Measurements from ENCODE around the gene COL4A1.

GRCh38 chr13:110157718-110158117 lies 149.2 kb downstream of the COL4A1 start:
- TF ChIP-seq POLR2A (IDR thresholded peaks at IDR 0.05) (no peak), CTCF (IDR thresholded peaks at IDR 0.05) (no peak), EP300 (IDR thresholded peaks at IDR 0.05) (no peak), POLR2AphosphoS5 (IDR thresholded peaks at IDR 0.05) (no peak)

Data from upper lobe of left lung (tissue), 4 donors.